ENCODE results near the gene FZD10. TPM values are rescaled to one million over a fixed set of nuclear protein-coding genes. Genes with fewer than 3 reads are reported as not detected.

Gene FZD10
- total RNA-seq (2021; ENCODE audit: unreplicated experiment): not detected
- polyA plus RNA-seq (2012): not detected in 2 replicates
- Bru-seq, nascent RNA: not detected
- not detected for BruChase-seq, experiment 1, labeled RNA remaining after a 6-hour chase
- BruChase-seq, experiment 2, labeled RNA remaining after a 2-hour chase: not detected
- long read RNA-seq: 0 reads

GRCh38 chr12:130162267-130162666, at the start of gene FZD10:
TSS of gene FZD10 (plus strand) at chr12:130162464. CDS start at chr12:130162943, 479 bp downstream.
- no TSS peak for BruUV-seq (replicated peaks)
- Histone ChIP-seq H3K4me3 (replicated peaks in 1 of 2; ENCODE audit: low read depth in 1 of 2, low read length in 2 of 2) (no peak within 1 kb of the TSS), H3K27ac (ENCODE audit: low read depth, low read length) (no peak within 1 kb of the TSS), H3K9me3 (ENCODE audit: control insufficient read depth in 1 of 2, insufficient read depth in 1 of 2, low read depth in 1 of 2, low read length in 2 of 2) (peaks cover 0 to 4% of the 10 kb centered on the region in 2 experiments; a peak in 2 of 4 replicates), H4K20me1 (ENCODE audit: insufficient read depth) (no peaks in the 10 kb centered on the region), H3K27me3 (ENCODE audit: insufficient read depth, low read length) (no peaks in the 10 kb centered on the region), H3K79me2 (ENCODE audit: insufficient read depth, low read length) (no peaks in the 10 kb centered on the region), H3K4me1 (ENCODE audit: control insufficient read depth in 1 of 2, insufficient read depth in 2 of 2, low read length in 2 of 2) (no peaks in the 10 kb centered on the region), H3K36me3 (ENCODE audit: control insufficient read depth in 1 of 2, insufficient read depth in 2 of 2, low read length in 2 of 2) (no peaks in the 10 kb centered on the region), H3K9ac (ENCODE audit: low read length) (no peak within 1 kb of the TSS), H2AFZ (ENCODE audit: low read depth, low read length, poor library complexity, severe bottlenecking) (no peak within 1 kb of the TSS), H3K9me2 (ENCODE audit: insufficient read depth) (no peaks in the 10 kb centered on the region), H3K4me2 (ENCODE audit: low read length) (no peak within 1 kb of the TSS)
- ChIA-PET RAD21 (ENCODE audit: low non-redundant PET in 1 of 2, low total read pairs in 2 of 2, uncharacterized antibody in 2 of 2, unreplicated experiment in 2 of 2) (no interaction called here), POLR2A (no interaction called here), CTCF (no interaction called here)
- ATAC-seq: no peak
- no peak for DNase-seq (ENCODE audit: low read depth, low spot score)
- no peak for TF ChIP-seq POLR2A (IDR thresholded peaks at IDR 0.05; ENCODE audit: borderline replicate concordance, extremely low read depth, insufficient read depth, insufficient read length)
- TF ChIP-seq CBX3 (IDR thresholded peaks at IDR 0.05; ENCODE audit: low read depth): no peak
- TF ChIP-seq YY1 (IDR thresholded peaks at IDR 0.05; ENCODE audit: extremely low read depth, insufficient replicate concordance, low read depth, low read length): no peak
- no peak for TF ChIP-seq EZH2 (IDR thresholded peaks at IDR 0.05)
- no peak for TF ChIP-seq SRF (IDR thresholded peaks at IDR 0.05; ENCODE audit: low read depth)
- intact Hi-C loops (cut with micrococcal nuclease): no loop called here

- POLR2A ChIA-PET: no interaction called here
- H3K9me3 ChIP-seq (ENCODE audit: control insufficient read depth in 1 of 2, insufficient read depth in 1 of 2, low read depth in 1 of 2, low read length in 2 of 2): peaks cover 0 to 13% of the 10 kb centered on the region in 2 experiments; a peak in 2 of 4 replicates
- H3K9ac ChIP-seq (ENCODE audit: low read length): no peak overlapping the region
- no peak overlapping the region for H2AFZ ChIP-seq (ENCODE audit: low read depth, low read length, poor library complexity, severe bottlenecking)
- no peak for ATAC-seq
- H3K79me2 ChIP-seq (ENCODE audit: insufficient read depth, low read length): no peaks in the 10 kb centered on the region
- H4K20me1 ChIP-seq (ENCODE audit: insufficient read depth): no peaks in the 10 kb centered on the region
- no peaks in the 10 kb centered on the region for H3K9me2 ChIP-seq (ENCODE audit: insufficient read depth)
- TF ChIP-seq SP1 (IDR thresholded peaks at IDR 0.05; ENCODE audit: low read depth): no peak
- TF ChIP-seq, protein P1, sequence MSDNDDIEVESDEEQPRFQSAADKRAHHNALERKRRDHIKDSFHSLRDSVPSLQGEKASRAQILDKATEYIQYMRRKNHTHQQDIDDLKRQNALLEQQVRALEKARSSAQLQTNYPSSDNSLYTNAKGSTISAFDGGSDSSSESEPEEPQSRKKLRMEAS (IDR thresholded peaks at IDR 0.05): no peak
- TF ChIP-seq ZFX (IDR thresholded peaks at IDR 0.05): no peak
- no peak for TF ChIP-seq CEBPB (IDR thresholded peaks at IDR 0.05; ENCODE audit: low read depth)
- RAD21 ChIA-PET (ENCODE audit: low non-redundant PET in 1 of 2, low total read pairs in 2 of 2, uncharacterized antibody in 2 of 2, unreplicated experiment in 2 of 2): no interaction called here
- no peak overlapping the region for H3K4me3 ChIP-seq (replicated peaks in 1 of 2; ENCODE audit: low read depth in 1 of 2, low read length in 2 of 2)
- H3K27me3 ChIP-seq (ENCODE audit: insufficient read depth, low read length): no peaks in the 10 kb centered on the region
- no peak overlapping the region for H3K4me2 ChIP-seq (ENCODE audit: low read length)
- H3K4me1 ChIP-seq (ENCODE audit: control insufficient read depth in 1 of 2, insufficient read depth in 2 of 2, low read length in 2 of 2): no peaks in the 10 kb centered on the region
- DNase-seq (ENCODE audit: low read depth, low spot score): no peak
- intact Hi-C loops (cut with micrococcal nuclease): no loop called here
- H3K27ac ChIP-seq (ENCODE audit: low read depth, low read length): no peak overlapping the region
- CTCF ChIA-PET: no interaction called here
- BruUV-seq (replicated peaks): no TSS peak
- H3K36me3 ChIP-seq (ENCODE audit: control insufficient read depth in 1 of 2, insufficient read depth in 2 of 2, low read length in 2 of 2): no peaks in the 10 kb centered on the region
Observed at GRCh38 chr12:130114952-130115351, 47.3 kb upstream of the FZD10 start.

Measured in HCT116 (cell line).